Stomach (tissue), 9 donors: ENCODE measurements around the gene CCDC167. TPM values are rescaled to one million over a fixed set of nuclear protein-coding genes. Genes with fewer than 3 reads are reported as not detected.

Experiments
- DNase-seq, 2 donors: peaks; one replicate each; pipeline versions ENCODE4 v3.0.0 to v3.0.0-alpha.2; 2013 to 2019
- H3K27ac ChIP-seq, 5 donors: fragments of 200-600 bp in 4 of 5; sonication (generic) in 4 of 5; one replicate each; pipeline ENCODE4 v1.5.1; 2013 to 2019; ENCODE audit warnings: mild to moderate bottlenecking in 1 of 5, moderate library complexity in 1 of 5
- H3K27me3 ChIP-seq, 3 donors: fragments of 200-600 bp; sonication (generic); one replicate each; pipeline ENCODE4 v1.5.1; 2017 to 2019; ENCODE audit warnings: mixed run types in 1 of 3
- H3K36me3 ChIP-seq, 4 donors: fragments of 200-600 bp; sonication (generic); 1 replicate in 3 of 4; 2 replicates in 1 of 4; pipeline ENCODE4 v1.5.1; 2016 to 2019
- H3K4me1 ChIP-seq, 4 donors: fragments of 200-600 bp; sonication (generic); one replicate each; pipeline ENCODE4 v1.5.1; 2016 to 2019
- H3K4me3 ChIP-seq, 4 donors: fragments of 200-600 bp; sonication (generic) in 3 of 4; one replicate each; pipeline ENCODE4 v1.5.1; 2016 to 2019; ENCODE audit warnings: mild to moderate bottlenecking in 1 of 4
- H3K9me3 ChIP-seq, 4 donors: fragments of 200-600 bp; sonication (generic); one replicate each; pipeline ENCODE4 v1.5.1; 2016 to 2019
- CTCF ChIP-seq, 7 experiments: fragments of 450-650 bp in 4 of 7; fragments of 200-600 bp in 3 of 7; sonication (generic) in 3 of 7; IDR thresholded peaks; one replicate each; pipeline ENCODE4 v1.5.1; 2016 to 2019; ENCODE audit warnings: antibody characterized with exemption in 7 of 7, control low read depth in 2 of 7, mild to moderate bottlenecking in 1 of 7
- EP300 ChIP-seq: sonication (generic); formaldehyde crosslinking; IDR thresholded peaks from one replicate; pipeline ENCODE4 v1.6.1; 2017; ENCODE audit warnings: antibody characterized with exemption
- POLR2A ChIP-seq, 4 donors: fragments of 450-650 bp; IDR thresholded peaks; one replicate each; pipeline ENCODE4 v1.6.1; 2016; ENCODE audit warnings: antibody characterized with exemption in 4 of 4, control low read depth in 2 of 4, mild to moderate bottlenecking in 1 of 4, moderate library complexity in 1 of 4
- POLR2AphosphoS5 ChIP-seq, 3 donors: sonication (generic); formaldehyde crosslinking; IDR thresholded peaks; one replicate each; pipeline ENCODE4 v1.6.1; 2016; ENCODE audit warnings: antibody characterized with exemption in 3 of 3
- WGBS, 5 donors: extraction: QIAGEN DNeasy Blood & Tissue Kit in 3 of 5; methylation state at CpG; one replicate each; pipeline versions ENCODE4 v1.1.5 to v1.1.7; 2013 to 2018; 5-methylcytosine and 5-hydroxymethylcytosine counted together
- intact Hi-C: fragments of 100-400 bp; cut with DNase I; formaldehyde crosslinking; loops from one replicate; pipeline ENCODE4 v1.15.1; 2023; ENCODE audit warnings: low total_unique reads
- polyA plus RNA-seq, 3 donors: library from polyadenylated mRNA; stranded (reverse); fragments of 200-250 nt; gene quantifications; one replicate each; pipeline ENCODE4 v1.2.3, GENCODE V29; 2013
- total RNA-seq, 5 donors: library from RNA; depleted of rRNA; stranded (reverse); fragments of >200 nt; gene quantifications; one replicate each; pipeline versions ENCODE4 v1.1.0 to v1.2.3, GENCODE V29; 2014 to 2016
- donor health status: healthy with polysubstance abuse.
- donor health status: Bipolar disorder and iron deficiency.
- donor health status: healthy.

CCDC167 gene
- total and polyA plus RNA-seq, 8 donors = 4.2 to 47.8 (median 42.5) TPM; not detected in 1

- DNase-seq = no peak
- H3K9me3 ChIP-seq = no peaks in the 10 kb centered on the region
- 79 to 85% (median 81%) methylated on average over 4 of the region's 4 CpGs for WGBS, 5 donors
- H3K36me3 ChIP-seq = peaks cover 6 to 47% (median 42%) of the 10 kb centered on the region in 4 donors
- TF ChIP-seq CTCF (IDR thresholded peaks at IDR 0.05) (no peak), POLR2A (IDR thresholded peaks at IDR 0.05) (no peak), EP300 (no peak), POLR2AphosphoS5 (IDR thresholded peaks at IDR 0.05) (no peak)
- H3K4me3 ChIP-seq = no peak overlapping the region
- no peak overlapping the region for H3K27ac ChIP-seq
- intact Hi-C loops = no loop called here
- H3K27me3 ChIP-seq = no peaks in the 10 kb centered on the region
- H3K4me1 ChIP-seq = peaks cover 22 to 64% (median 48%) of the 10 kb centered on the region in 4 donors
These were observed 64.3 kb downstream of the CCDC167 start for GRCh38 chr6:37435373-37435772.

- Histone ChIP-seq H3K27ac (peak overlapping the region; percentile 92 to 95 (median 94)), H3K9me3 (no peaks in the 10 kb centered on the region), H3K4me1 (peaks cover 8 to 48% (median 34%) of the 10 kb centered on the region in 4 donors), H3K27me3 (no peaks in the 10 kb centered on the region), H3K36me3 (peaks cover 6 to 34% (median 33%) of the 10 kb centered on the region in 4 donors), H3K4me3 (peak overlapping the region; percentile 84 to 91 (median 86))
- no peak for DNase-seq
- intact Hi-C loops = no loop called here
- no peak for TF ChIP-seq POLR2AphosphoS5 (IDR thresholded peaks at IDR 0.05)
- no peak for TF ChIP-seq POLR2A (IDR thresholded peaks at IDR 0.05)
- no peak for TF ChIP-seq CTCF (IDR thresholded peaks at IDR 0.05)
- no peak for TF ChIP-seq EP300
- WGBS, 5 donors = 3 to 10% (median 7%) methylated on average over 10 to 13 of the region's 13 CpGs
These were observed 65.9 kb downstream of the CCDC167 start for GRCh38 chr6:37433657-37434271.

Other genes with a start within 250 kb of the CCDC167 start
- gene TBC1D22B, start 242.1 kb downstream of the CCDC167 start, total RNA-seq = 10 to 100 TPM in 1 of 5 donors, 1 to 10 TPM in 4; 3.5 to 16.3 (median 6.4) TPM
- gene TBC1D22B, start 242.1 kb downstream of the CCDC167 start, polyA plus RNA-seq = 1 to 10 TPM; 5.8 to 6.4 (median 5.9) TPM
- under 1 TPM in 1 of 5 donors, not detected in 4; 0.87 TPM for gene TMEM217, start 241.7 kb downstream of the CCDC167 start, total RNA-seq
- gene TMEM217, start 241.7 kb downstream of the CCDC167 start, polyA plus RNA-seq = 1 to 10 TPM in 1 of 3 donors, under 1 TPM in 1, not detected in 1; 0.60 to 1.2 TPM
- gene RNF8, start 145.9 kb downstream of the CCDC167 start, total RNA-seq = 10 to 100 TPM; 11.7 to 46.0 (median 23.5) TPM
- 10 to 100 TPM in 2 of 3 donors, 1 to 10 TPM in 1; 8.7 to 15.7 (median 14.6) TPM for gene RNF8, start 145.9 kb downstream of the CCDC167 start, polyA plus RNA-seq
- 100 to 1,000 TPM in 1 of 5 donors, 10 to 100 TPM in 4; 23.6 to 145 (median 26.4) TPM for gene CMTR1, start 66.7 kb downstream of the CCDC167 start, total RNA-seq
- gene CMTR1, start 66.7 kb downstream of the CCDC167 start, polyA plus RNA-seq = 10 to 100 TPM in 1 of 3 donors, 1 to 10 TPM in 2; 6.3 to 14.1 (median 6.6) TPM
- gene MDGA1, start 198.0 kb upstream of the CCDC167 start, total RNA-seq = 1 to 10 TPM in 4 of 5 donors, under 1 TPM in 1; 0.58 to 4.5 (median 2.9) TPM
- gene MDGA1, start 198.0 kb upstream of the CCDC167 start, polyA plus RNA-seq = 1 to 10 TPM in 1 of 3 donors, under 1 TPM in 2; 0.46 to 1.1 (median 0.68) TPM